GM06990 (cell line): ENCODE data around the gene TBL1X.
A peak's percentile ranks its signal among the peaks of the same experiment; 100 is the strongest.

Experiments used
- DNase-seq: peaks from one replicate; pipeline ENCODE4 v3.0.0-alpha.2; 2011; ENCODE audit not compliant: insufficient read length; ENCODE audit errors: extremely low read depth
- H3K27me3 ChIP-seq: replicated peaks from 2 replicates; pipeline ENCODE4 v1.6.0; 2011; ENCODE audit warnings: low read length; ENCODE audit not compliant: control insufficient read depth, insufficient read depth
- H3K36me3 ChIP-seq: 2 replicates; pipeline ENCODE4 v1.5.1; 2011; ENCODE audit warnings: low read length; ENCODE audit not compliant: control insufficient read depth, insufficient read depth
- H3K4me3 ChIP-seq: replicated peaks from 2 replicates; pipeline ENCODE4 v1.5.1; 2011; ENCODE audit warnings: low read depth, mild to moderate bottlenecking, control low read depth, low read length
- CTCF ChIP-seq: IDR thresholded peaks from 2 replicates; pipeline ENCODE4 v1.5.1; 2011; ENCODE audit warnings: low read length, control low read depth, mild to moderate bottlenecking, inconsistent platforms; ENCODE audit not compliant: insufficient read depth, poor library complexity, severe bottlenecking

TBL1X gene

GRCh38 chrX:9510366-9510765 lies 45.5 kb downstream of the TBL1X start:
- no peaks in the 10 kb centered on the region for H3K27me3 ChIP-seq
- H3K4me3 ChIP-seq, result no peak overlapping the region
- no peak for DNase-seq
- no peaks in the 10 kb centered on the region for H3K36me3 ChIP-seq
- TF ChIP-seq CTCF, result no peak

GRCh38 chrX:9510980-9511379 lies 46.1 kb downstream of the TBL1X start:
- no peak for TF ChIP-seq CTCF
- no peaks in the 10 kb centered on the region for H3K36me3 ChIP-seq
- H3K4me3 ChIP-seq, result no peak overlapping the region
- no peaks in the 10 kb centered on the region for H3K27me3 ChIP-seq
- no peak for DNase-seq

- DNase-seq, result no peak
- Histone ChIP-seq H3K27me3 (no peaks in the 10 kb centered on the region), H3K4me3 (no peak overlapping the region), H3K36me3 (no peaks in the 10 kb centered on the region)
- TF ChIP-seq CTCF, result no peak
These were observed 50.6 kb downstream of the TBL1X start for GRCh38 chrX:9515489-9515888.

GRCh38 chrX:9515973-9516538 lies 51.2 kb downstream of the TBL1X start:
- Histone ChIP-seq H3K36me3 (no peaks in the 10 kb centered on the region), H3K4me3 (no peak overlapping the region), H3K27me3 (no peaks in the 10 kb centered on the region)
- TF ChIP-seq CTCF, result no peak
- DNase-seq, result peak; percentile 48

- TF ChIP-seq CTCF, result no peak
- Histone ChIP-seq H3K27me3 (no peaks in the 10 kb centered on the region), H3K36me3 (no peaks in the 10 kb centered on the region), H3K4me3 (no peak overlapping the region)
- no peak for DNase-seq
These were observed 51.8 kb downstream of the TBL1X start for GRCh38 chrX:9516635-9517034.

- TF ChIP-seq CTCF, result no peak
- DNase-seq, result no peak
- H3K27me3 ChIP-seq, result no peaks in the 10 kb centered on the region
- H3K36me3 ChIP-seq, result no peaks in the 10 kb centered on the region
- H3K4me3 ChIP-seq, result no peak overlapping the region
These were observed 53.2 kb downstream of the TBL1X start for GRCh38 chrX:9518051-9518450.
